Measurements from ENCODE around the gene TEX14. TPM values are rescaled to one million over a fixed set of nuclear protein-coding genes. Genes with fewer than 3 reads are reported as not detected.

The TEX14 gene, protein sequence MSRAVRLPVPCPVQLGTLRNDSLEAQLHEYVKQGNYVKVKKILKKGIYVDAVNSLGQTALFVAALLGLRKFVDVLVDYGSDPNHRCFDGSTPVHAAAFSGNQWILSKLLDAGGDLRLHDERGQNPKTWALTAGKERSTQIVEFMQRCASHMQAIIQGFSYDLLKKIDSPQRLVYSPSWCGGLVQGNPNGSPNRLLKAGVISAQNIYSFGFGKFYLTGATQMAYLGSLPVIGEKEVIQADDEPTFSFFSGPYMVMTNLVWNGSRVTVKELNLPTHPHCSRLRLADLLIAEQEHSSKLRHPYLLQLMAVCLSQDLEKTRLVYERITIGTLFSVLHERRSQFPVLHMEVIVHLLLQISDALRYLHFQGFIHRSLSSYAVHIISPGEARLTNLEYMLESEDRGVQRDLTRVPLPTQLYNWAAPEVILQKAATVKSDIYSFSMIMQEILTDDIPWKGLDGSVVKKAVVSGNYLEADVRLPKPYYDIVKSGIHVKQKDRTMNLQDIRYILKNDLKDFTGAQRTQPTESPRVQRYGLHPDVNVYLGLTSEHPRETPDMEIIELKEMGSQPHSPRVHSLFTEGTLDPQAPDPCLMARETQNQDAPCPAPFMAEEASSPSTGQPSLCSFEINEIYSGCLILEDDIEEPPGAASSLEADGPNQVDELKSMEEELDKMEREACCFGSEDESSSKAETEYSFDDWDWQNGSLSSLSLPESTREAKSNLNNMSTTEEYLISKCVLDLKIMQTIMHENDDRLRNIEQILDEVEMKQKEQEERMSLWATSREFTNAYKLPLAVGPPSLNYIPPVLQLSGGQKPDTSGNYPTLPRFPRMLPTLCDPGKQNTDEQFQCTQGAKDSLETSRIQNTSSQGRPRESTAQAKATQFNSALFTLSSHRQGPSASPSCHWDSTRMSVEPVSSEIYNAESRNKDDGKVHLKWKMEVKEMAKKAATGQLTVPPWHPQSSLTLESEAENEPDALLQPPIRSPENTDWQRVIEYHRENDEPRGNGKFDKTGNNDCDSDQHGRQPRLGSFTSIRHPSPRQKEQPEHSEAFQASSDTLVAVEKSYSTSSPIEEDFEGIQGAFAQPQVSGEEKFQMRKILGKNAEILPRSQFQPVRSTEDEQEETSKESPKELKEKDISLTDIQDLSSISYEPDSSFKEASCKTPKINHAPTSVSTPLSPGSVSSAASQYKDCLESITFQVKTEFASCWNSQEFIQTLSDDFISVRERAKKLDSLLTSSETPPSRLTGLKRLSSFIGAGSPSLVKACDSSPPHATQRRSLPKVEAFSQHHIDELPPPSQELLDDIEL (N-terminal part only)
- not detected in 2 replicates for total RNA-seq

DNA sequence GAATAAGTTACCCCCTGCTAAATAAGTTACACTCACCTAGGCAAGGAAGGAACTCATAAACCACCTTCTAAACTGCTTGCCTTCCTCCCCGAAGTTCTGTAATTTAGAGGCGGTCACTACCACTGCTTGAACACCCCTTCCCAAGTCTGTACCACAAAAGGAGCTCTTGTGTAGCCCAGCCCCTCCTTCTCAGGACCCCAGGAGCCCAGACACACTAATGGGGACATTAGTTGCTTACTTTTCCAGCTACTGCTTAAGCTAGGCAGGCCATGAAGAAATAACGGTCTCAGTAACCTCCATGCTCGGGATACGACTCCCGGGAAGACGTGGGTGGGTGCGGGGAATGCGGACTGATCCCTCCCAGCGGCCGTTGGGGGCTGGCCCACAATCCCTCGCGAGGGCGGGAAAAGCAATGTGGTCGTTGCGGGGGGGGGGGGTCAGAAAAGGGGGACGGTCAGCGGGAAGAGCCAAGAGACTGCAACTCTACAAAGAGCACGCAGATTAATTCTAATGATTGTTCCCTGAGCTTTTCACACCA is at the start of gene TEX14:
Gene TEX14, minus strand, starts transcription at position 345 of the 538 bp plus-strand sequence. CDS start 40,044 bp downstream, outside the sequence.

DNA sequence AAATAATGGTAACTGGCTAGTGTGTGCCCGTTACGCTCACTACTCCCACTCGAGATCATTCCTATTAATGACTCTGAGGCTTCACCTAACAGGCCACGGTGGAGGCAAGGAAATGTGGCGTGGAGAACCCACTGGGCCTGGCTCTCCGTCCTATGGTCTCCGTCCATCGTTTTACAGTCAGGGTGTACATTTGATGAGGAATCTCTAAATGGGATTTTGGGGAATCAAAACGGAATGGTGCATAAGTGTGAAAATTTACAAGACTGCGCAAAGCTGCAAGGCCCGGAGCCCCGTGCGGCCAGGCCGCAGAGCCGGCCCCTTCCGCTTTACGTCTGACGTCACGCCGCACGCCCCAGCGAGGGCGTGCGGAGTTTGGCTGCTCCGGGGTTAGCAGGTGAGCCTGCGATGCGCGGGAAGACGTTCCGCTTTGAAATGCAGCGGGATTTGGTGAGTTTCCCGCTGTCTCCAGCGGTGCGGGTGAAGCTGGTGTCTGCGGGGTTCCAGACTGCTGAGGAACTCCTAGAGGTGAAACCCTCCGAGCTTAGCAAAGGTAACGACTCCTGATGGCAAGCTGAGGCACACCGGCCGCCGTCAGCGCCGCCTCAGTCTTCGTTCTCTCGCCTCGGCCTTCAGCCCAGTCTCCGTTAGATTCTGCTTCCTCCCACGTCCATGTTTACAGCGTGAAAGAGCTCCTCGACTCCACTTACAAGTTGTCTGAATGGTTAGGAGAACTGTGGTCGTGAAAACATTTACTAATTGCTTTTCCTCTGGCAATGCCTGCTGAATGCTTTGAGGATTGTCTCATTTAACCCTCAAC is 602 bp upstream of the TEX14 start, which contains the start of gene RAD51C:
Gene RAD51C, plus strand, starts transcription at position 364 of the 817 bp plus-strand sequence. Its CDS starts 42 bp downstream, at position 406.

DNA sequence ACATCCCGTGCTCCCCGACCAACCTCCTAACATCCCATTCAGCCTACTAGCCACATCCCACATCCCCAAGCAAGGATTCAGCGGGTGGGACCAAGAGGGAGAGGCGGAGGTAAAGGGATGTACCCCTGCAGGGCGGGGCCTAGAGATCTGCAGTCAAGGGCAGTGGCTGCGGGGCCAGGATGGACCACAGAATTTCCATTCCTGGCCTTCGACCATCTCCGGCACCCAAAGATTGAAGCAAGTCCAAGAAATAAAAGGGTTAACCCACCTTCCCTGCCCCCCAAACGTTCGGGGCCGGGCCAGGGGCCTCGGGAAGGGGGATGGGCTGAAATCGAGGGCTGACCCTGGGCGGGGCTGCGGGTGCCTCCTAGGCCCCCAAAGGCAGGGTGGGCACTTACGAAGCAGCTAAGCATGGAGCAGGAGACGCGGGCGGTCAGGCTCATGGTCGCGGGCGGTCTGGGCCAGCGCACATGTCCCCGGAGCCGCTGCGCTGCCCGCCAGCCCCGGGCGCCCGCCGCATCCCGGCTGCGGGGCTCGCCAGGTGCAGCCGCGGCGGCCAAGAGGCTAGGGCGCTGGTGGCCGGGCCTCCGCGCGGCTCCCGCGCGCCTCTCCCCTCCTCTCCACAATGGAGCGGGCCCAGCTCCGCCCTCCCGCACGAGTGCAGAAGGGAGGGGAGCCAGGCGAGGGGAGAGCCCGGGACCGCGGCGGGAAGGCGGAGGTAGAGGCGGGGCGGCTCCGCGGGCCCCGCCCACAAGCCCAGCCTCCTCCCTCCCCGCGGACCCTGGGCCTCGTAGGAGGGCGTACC is 177.7 kb downstream of the TEX14 start, which contains the start of gene MTMR4:
Gene MTMR4, minus strand, starts transcription at position 674 of the 805 bp plus-strand sequence. Its CDS starts 231 bp downstream, at position 443.

Other genes starting within 250 kb of the TEX14 start
- under 0.01 and 0.34 TPM in 2 replicates for gene HSF5, start 203.6 kb downstream of the TEX14 start, total RNA-seq
- 38.7 and 49.3 TPM in 2 replicates for gene MTMR4, start 177.4 kb downstream of the TEX14 start, total RNA-seq
- gene RAD51C, start 557 bp upstream of the TEX14 start, total RNA-seq: 29.0 and 30.3 TPM in 2 replicates
- 0.45 and 0.50 TPM in 2 replicates for gene PPM1E, start 63.8 kb upstream of the TEX14 start, total RNA-seq

All from bronchus fibroblast of lung (primary cell).